ENCODE results near the gene IER2. TPM values are rescaled to one million over a fixed set of nuclear protein-coding genes. Genes with fewer than 3 reads are reported as not detected.

The IER2 gene
- total and polyA plus RNA-seq, 9 of the 15 experiments (the other 6 are each of a cell fraction or from before 2014, with no cell fraction given): 4.5 to 205 (median 23.7) TPM

DNA sequence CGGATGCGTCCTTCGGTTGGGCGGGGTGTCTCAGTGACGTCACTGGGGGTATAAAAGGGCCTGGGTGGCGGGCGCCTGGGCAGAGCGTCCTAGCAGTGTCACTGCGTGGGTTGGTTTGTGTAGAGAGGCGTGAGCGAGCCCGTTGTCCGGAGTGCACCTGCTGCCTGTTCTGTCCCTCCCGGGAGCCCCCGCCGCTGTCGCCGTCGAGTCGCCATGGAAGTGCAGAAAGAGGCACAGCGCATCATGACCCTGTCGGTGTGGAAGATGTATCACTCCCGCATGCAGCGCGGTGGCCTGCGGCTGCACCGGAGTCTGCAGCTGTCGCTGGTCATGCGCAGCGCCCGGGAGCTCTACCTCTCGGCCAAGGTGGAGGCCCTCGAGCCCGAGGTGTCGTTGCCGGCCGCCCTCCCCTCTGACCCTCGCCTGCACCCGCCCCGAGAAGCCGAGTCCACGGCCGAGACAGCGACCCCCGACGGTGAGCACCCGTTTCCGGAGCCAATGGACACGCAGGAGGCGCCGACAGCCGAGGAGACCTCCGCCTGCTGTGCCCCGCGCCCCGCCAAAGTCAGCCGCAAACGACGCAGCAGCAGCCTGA is 2.9 kb downstream of the IER2 start (continued):
- TF ChIP-seq, protein P1, sequence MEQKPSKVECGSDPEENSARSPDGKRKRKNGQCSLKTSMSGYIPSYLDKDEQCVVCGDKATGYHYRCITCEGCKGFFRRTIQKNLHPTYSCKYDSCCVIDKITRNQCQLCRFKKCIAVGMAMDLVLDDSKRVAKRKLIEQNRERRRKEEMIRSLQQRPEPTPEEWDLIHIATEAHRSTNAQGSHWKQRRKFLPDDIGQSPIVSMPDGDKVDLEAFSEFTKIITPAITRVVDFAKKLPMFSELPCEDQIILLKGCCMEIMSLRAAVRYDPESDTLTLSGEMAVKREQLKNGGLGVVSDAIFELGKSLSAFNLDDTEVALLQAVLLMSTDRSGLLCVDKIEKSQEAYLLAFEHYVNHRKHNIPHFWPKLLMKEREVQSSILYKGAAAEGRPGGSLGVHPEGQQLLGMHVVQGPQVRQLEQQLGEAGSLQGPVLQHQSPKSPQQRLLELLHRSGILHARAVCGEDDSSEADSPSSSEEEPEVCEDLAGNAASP (IDR thresholded peaks at IDR 0.05): no peak
- TF ChIP-seq, protein P2, sequence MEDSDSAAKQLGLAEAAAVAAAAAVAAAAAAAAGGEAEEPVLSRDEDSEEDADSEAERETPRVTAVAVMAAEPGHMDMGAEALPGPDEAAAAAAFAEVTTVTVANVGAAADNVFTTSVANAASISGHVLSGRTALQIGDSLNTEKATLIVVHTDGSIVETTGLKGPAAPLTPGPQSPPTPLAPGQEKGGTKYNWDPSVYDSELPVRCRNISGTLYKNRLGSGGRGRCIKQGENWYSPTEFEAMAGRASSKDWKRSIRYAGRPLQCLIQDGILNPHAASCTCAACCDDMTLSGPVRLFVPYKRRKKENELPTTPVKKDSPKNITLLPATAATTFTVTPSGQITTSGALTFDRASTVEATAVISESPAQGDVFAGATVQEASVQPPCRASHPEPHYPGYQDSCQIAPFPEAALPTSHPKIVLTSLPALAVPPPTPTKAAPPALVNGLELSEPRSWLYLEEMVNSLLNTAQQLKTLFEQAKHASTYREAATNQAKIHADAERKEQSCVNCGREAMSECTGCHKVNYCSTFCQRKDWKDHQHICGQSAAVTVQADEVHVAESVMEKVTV (CRISPR knock-in tag; IDR thresholded peaks at IDR 0.05): 0 out of 2 replicates have a peak, but pooled peaks have one; percentile 16
- TF ChIP-seq STAT5A (IDR thresholded peaks at IDR 0.05; ENCODE audit: borderline replicate concordance, low read length) (no peak), SPI1 (IDR thresholded peaks at IDR 0.05; ENCODE audit: borderline replicate concordance, low read depth, low read length) (no peak), FIP1L1 (IDR thresholded peaks at IDR 0.05; ENCODE audit: low read depth, low read length, poor library complexity, severe bottlenecking) (peak; percentile 100), BMI1 (IDR thresholded peaks at IDR 0.05; ENCODE audit: low read length) (no peak; the same call in 1 of the 2 replicates), MED1 (CRISPR knock-in tag; IDR thresholded peaks at IDR 0.05; ENCODE audit: borderline replicate concordance) (peak; percentile 35; the same call in 1 of the 2 replicates), ZBTB17 (CRISPR knock-in tag; IDR thresholded peaks at IDR 0.05) (peak; percentile 82), RFX5 (IDR thresholded peaks at IDR 0.05; ENCODE audit: low read depth, low read length) (peak; percentile 75; the same call in 1 of the 2 replicates), E2F3 (CRISPR knock-in tag; IDR thresholded peaks at IDR 0.05) (no peak), RFX7 (CRISPR knock-in tag; IDR thresholded peaks at IDR 0.05) (no peak), SREBF1 (IDR thresholded peaks at IDR 0.05; ENCODE audit: borderline replicate concordance, low read depth, low read length) (no peak), CREBBP (IDR thresholded peaks at IDR 0.05; ENCODE audit: low read depth, low read length) (no peak), HNRNPUL1 (IDR thresholded peaks at IDR 0.05; ENCODE audit: low read length) (no peak), MEF2A (IDR thresholded peaks at IDR 0.05; ENCODE audit: control insufficient read depth, low read depth, low read length) (peak; percentile 30; the same call in 1 of the 2 replicates), SAFB (IDR thresholded peaks at IDR 0.05; ENCODE audit: borderline replicate concordance, low read depth, low read length) (peak; percentile 86; the same call in 1 of the 2 replicates), MAFF (IDR thresholded peaks at IDR 0.05; ENCODE audit: low read length) (no peak)
- TF ChIP-seq, protein P3, sequence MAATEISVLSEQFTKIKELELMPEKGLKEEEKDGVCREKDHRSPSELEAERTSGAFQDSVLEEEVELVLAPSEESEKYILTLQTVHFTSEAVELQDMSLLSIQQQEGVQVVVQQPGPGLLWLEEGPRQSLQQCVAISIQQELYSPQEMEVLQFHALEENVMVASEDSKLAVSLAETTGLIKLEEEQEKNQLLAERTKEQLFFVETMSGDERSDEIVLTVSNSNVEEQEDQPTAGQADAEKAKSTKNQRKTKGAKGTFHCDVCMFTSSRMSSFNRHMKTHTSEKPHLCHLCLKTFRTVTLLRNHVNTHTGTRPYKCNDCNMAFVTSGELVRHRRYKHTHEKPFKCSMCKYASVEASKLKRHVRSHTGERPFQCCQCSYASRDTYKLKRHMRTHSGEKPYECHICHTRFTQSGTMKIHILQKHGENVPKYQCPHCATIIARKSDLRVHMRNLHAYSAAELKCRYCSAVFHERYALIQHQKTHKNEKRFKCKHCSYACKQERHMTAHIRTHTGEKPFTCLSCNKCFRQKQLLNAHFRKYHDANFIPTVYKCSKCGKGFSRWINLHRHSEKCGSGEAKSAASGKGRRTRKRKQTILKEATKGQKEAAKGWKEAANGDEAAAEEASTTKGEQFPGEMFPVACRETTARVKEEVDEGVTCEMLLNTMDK (IDR thresholded peaks at IDR 0.05; ENCODE audit: borderline replicate concordance, insufficient read depth, low read depth, low read length, poor library complexity, severe bottlenecking): no peak
- TF ChIP-seq, protein P4, sequence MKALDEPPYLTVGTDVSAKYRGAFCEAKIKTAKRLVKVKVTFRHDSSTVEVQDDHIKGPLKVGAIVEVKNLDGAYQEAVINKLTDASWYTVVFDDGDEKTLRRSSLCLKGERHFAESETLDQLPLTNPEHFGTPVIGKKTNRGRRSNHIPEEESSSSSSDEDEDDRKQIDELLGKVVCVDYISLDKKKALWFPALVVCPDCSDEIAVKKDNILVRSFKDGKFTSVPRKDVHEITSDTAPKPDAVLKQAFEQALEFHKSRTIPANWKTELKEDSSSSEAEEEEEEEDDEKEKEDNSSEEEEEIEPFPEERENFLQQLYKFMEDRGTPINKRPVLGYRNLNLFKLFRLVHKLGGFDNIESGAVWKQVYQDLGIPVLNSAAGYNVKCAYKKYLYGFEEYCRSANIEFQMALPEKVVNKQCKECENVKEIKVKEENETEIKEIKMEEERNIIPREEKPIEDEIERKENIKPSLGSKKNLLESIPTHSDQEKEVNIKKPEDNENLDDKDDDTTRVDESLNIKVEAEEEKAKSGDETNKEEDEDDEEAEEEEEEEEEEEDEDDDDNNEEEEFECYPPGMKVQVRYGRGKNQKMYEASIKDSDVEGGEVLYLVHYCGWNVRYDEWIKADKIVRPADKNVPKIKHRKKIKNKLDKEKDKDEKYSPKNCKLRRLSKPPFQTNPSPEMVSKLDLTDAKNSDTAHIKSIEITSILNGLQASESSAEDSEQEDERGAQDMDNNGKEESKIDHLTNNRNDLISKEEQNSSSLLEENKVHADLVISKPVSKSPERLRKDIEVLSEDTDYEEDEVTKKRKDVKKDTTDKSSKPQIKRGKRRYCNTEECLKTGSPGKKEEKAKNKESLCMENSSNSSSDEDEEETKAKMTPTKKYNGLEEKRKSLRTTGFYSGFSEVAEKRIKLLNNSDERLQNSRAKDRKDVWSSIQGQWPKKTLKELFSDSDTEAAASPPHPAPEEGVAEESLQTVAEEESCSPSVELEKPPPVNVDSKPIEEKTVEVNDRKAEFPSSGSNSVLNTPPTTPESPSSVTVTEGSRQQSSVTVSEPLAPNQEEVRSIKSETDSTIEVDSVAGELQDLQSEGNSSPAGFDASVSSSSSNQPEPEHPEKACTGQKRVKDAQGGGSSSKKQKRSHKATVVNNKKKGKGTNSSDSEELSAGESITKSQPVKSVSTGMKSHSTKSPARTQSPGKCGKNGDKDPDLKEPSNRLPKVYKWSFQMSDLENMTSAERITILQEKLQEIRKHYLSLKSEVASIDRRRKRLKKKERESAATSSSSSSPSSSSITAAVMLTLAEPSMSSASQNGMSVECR (CRISPR knock-in tag; IDR thresholded peaks at IDR 0.05): 0 out of 2 replicates have a peak, but pooled peaks have one; percentile 77
